Non-pigmented ciliary epithelial cell (primary cell): ENCODE measurements around the gene HM13.
"Not testable (repeated sequence)": the region's sequence is repeated elsewhere in the genome, so short reads cannot be mapped to it uniquely, and the experiment has no call there.

ENCODE experiments used
- DNase-seq: peaks from one replicate; pipeline ENCODE4 v3.0.0-alpha.2; 2010; ENCODE audit warnings: low read depth

Gene HM13

GRCh38 chr20:31502884-31503673, 11.2 kb upstream of the HM13 start:
- not testable (repeated sequence) for DNase-seq

GRCh38 chr20:31505903-31506302, 8.3 kb upstream of the HM13 start:
- no peak for DNase-seq

- no peak for DNase-seq
Measured at GRCh38 chr20:31508517-31509244, 5.6 kb upstream of the HM13 start.

GRCh38 chr20:31515072-31515774, 981 bp downstream of the HM13 start:
- DNase-seq = no peak

- DNase-seq = no peak
Measured at GRCh38 chr20:31515775-31516107, 1.5 kb downstream of the HM13 start.

DNA sequence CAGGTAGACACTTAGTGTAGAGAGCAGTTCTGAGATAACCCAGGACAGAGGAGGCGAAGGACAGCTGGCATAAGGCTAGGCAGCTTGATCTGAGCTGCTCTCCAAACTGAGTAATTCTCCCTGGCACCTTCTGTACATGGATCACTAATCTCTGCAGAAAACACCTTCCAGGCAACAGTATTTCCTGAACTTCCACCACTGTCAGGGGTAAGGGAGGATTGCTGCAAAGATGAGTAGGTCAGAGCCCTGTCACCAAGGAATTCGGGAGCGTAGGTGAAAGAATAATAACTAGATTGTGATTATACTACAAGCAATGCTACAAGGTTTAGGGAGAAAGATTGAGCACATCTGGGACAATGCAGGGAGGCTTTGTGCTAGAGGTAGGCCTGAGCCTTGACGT, 1.9 kb downstream of the HM13 start:
- DNase-seq = no peak

- no peak for DNase-seq
Measured at GRCh38 chr20:31516651-31517050, 2.4 kb downstream of the HM13 start.

- DNase-seq = no peak
Measured at GRCh38 chr20:31517373-31517772, 3.1 kb downstream of the HM13 start.

- DNase-seq = not testable (repeated sequence)
Measured at GRCh38 chr20:31521267-31521666, 7.0 kb downstream of the HM13 start.

DNA sequence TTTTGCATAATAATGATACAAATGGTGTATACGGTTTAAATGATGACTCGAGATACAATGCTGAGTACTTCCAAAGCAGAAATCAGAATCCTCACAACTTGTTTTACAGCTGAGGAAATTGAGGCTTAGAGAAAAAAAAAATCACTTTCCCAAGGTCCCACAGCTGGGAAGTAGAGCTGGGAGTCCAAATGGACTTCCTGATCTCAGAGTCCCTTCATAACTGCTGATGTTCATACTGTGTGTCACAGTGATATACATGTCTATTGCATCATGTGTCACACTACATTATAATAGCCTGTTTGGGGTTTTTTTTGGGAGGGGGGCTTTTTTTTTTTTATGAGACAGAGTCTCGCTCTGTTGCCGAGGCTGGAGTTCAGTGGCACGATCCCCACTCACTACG, 8.5 kb downstream of the HM13 start:
- no peak for DNase-seq

DNA sequence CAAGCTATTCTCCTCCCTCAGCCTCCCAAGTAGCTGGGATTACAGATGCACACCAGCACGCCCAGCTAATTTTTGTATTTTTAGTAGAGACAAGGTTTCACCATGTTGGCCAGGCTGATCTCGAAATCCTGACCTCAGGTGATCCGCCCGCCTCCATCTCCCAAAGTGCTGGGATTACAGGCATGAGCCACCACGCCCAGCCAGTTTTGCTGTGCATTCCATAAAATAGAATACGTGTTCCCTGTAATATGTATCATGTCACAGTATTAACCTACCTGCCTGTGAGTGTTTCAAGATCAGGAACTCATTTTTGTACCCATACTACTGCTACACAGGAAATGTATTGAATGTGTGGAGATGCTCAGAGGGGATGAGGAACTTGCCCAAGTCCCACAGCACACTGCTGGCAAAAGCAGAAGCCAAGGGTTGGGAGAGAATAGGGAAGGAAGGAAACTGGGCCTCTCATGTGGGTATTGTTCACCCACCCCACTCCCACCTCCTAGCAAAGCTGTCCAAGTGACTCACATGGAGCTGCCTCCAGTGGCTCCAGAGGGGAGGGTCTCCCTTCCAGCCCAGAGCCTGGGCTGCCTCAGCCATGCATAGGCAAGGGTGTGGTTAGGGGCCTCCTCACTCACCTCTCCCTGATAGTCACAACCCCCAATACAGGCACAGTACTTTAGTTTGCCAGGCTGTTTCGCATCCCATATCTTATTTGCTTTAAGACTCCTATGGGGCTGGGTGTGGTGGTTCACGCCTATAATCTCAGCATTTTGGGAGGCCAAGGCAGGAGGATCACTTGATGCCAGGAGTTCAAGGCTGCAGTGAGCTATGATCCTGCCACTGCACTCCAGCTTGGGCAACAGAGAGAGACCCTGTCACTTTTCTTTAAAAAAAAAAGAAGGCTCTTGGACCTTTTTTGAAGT, 9.4 kb downstream of the HM13 start:
- DNase-seq = no peak

DNA sequence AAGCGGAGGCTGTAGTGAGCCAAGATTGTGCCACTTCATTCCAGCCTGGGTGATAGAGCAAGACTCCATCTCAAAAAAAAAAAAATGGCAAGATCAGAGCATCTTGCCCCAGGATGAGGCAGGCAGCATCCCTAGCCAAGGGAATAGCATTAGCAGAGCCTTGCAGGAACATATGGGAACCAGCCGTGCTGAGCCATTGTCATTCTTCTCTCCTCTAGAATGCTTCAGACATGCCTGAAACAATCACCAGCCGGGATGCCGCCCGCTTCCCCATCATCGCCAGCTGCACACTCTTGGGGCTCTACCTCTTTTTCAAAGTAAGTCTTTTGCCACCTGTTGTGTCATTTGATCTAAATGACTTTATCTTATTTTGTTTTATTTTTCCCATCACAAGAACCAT, 13.0 kb downstream of the HM13 start:
- no peak for DNase-seq

DNA sequence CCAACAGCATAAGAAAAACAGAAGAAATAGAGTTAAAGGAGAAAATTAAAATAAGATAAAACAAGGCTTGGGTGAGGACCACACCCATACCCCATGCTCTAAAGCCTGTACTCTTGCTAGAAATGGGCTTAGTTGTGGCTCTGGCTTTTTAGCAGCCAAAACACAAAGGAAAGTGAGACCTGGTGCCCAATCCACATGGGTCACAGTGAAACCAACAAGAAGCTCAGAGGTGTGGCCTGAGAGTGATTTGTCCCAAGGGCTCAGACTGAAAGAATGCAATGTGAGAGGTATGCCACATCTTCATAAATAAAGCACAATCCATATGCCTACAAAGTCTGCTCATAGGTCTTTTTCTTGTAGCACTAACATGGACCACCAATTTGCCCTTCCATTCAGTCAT, 21.1 kb downstream of the HM13 start:
- DNase-seq = no peak

- no peak for DNase-seq
Measured at GRCh38 chr20:31536575-31536974, 22.3 kb downstream of the HM13 start.

DNA sequence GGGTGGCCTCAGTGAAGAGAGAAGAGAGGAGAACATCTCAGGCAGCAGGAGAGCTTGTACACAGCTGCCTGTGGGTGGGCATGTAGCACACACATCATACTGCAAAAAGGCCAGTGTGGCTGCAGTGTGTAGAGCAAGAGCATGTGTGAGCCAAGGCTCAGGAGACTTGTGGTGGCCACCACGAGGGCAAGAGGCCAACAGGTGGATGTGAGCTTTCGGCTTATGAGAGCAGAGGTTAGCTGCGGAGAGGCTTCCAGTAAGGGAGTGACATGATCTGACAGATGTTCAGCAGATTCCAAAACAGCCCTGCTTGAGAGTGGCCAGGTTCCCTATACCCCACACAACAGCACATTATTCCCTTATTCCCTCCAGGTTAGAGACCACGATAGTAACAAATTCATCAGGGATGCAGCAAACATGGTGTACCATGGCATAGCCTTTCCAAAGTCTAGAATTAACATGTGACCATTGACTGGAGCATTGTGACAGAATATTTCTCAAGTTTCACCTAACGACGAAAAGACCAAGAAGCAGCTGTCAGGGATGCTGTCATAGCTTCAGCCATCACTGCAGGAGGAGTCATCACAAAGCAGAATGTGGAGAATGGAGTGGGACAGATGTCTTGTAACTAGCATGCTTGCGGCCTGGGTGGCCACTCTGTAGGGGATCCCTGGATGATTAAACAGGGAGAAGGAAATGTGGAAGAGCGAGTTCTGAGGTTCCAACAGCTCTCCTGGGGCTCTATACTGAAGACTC, 23.1 kb downstream of the HM13 start:
- DNase-seq = no peak

DNA sequence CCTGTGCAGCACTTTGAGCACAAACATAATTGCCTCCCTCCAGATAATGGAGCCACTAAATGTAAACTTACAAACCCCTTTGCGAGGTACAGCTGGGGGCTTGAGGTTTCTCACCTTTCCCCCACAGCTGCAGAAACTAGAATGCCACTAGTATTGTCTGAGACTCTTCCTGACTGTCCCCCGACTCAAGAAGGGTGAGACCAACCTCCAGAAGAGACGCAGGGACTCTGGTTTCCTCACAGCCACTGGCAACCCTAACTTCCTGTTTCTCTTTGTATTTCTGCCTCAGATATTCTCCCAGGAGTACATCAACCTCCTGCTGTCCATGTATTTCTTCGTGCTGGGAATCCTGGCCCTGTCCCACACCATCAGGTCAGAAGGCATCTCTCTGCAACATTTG, 23.6 kb downstream of the HM13 start:
- no peak for DNase-seq

GRCh38 chr20:31538326-31538725, 24.1 kb downstream of the HM13 start:
- no peak for DNase-seq

- not testable (repeated sequence) for DNase-seq
Measured at GRCh38 chr20:31539636-31540035, 25.4 kb downstream of the HM13 start.

DNA sequence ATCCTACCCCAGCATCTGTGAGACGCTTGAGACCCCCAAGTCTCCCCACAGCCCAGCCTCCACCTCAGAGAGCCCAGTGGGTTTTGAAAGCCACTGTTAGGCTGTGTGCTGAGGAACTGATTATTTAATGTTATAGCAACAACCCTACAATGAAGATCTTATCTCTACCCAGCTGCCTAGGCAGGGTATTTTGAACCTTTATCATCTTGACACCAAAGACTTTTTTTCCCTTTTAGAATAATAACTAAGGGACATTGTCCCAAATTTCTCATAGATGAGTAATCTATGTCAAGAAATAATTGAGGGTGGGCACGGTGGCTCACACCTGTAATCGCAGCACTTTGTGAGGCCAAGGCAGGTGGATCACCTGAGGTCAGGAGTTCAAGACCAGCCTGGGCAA, 26.2 kb downstream of the HM13 start:
- no peak for DNase-seq

DNA sequence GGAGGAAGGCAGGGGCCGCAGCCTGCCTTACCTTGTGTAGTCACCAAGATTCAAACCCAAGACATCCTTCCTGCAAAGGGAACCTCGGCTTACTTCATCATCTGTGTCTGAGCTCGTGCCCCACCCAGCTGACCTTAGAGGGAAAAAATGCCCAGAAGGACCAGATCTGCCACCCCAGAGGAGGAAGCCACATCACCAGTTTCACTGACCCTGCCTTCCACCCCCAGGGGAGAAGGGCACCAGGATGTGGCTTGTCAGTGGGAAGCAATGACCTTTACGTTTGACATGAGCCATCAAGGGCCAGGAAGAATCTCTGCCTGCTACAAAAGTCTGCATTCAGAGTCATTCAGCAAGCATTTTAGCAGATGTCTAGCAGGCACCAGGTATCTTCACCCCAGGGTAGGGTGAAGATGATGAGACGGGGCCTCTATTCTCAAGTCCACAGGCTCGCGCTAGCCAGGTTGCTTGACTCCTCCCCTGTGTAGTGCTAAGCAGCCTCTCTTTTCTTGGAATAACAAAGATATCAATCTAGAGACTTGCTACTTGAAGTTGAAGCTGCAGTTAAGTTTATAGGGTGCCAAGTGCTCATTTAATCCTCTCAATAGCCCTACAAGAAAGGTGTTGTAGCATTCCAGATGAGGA, 28.1 kb downstream of the HM13 start:
- DNase-seq = no peak

DNA sequence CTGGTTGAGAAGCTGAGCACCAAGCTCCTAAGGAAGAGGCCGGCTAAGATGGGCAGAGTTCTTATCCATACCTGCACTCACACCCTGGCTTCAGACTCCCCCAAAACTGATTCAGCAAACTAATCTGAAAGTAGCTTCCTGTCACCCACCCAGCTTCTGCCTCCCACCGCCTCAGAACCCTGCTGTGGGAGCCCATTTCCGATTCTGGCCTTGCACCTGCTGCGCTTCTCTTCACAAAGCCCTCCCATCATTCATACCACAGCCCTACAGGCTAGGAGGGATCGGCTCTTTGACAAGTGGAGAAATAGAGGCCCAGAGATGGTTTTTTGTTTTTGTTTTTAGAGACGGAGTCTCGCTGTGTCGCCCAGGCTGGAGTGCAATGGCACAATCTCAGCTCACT, 28.7 kb downstream of the HM13 start:
- DNase-seq = no peak
